Aorta (tissue), 5 donors: ENCODE results near the gene COL25A1. TPM values are rescaled to one million over a fixed set of nuclear protein-coding genes. Genes with fewer than 3 reads are reported as not detected.
A peak's percentile ranks its signal among the peaks of the same experiment; 100 is the strongest.

Experiments used
- ATAC-seq: fragments of 200-7000 bp; cut with Tn5 transposase; one replicate; pipeline ENCODE4 v1.9.1; 2022; ENCODE audit warnings: moderate library complexity; ENCODE audit not compliant: low FRiP score
- DNase-seq, 2 donors: peaks; one replicate each; pipeline ENCODE4 v3.0.0-alpha.2; 2020
- H3K27ac ChIP-seq, 2 donors: one replicate each; pipeline ENCODE4 v1.5.1; 2013; ENCODE audit warnings: low read length in 2 of 2, mild to moderate bottlenecking in 2 of 2, moderate library complexity in 2 of 2, control low read depth in 1 of 2, inconsistent platforms in 1 of 2, low read depth in 1 of 2
- H3K27me3 ChIP-seq, 2 donors: one replicate each; pipeline ENCODE4 v1.6.1; 2013; ENCODE audit warnings: control low read depth in 1 of 2, low read length in 1 of 2, mild to moderate bottlenecking in 1 of 2, moderate library complexity in 1 of 2; ENCODE audit not compliant: insufficient read depth in 2 of 2, control insufficient read depth in 1 of 2
- H3K36me3 ChIP-seq, 2 donors: one replicate each; pipeline ENCODE4 v1.6.1; 2013; ENCODE audit warnings: control low read depth in 1 of 2, low read length in 1 of 2, mild to moderate bottlenecking in 1 of 2; ENCODE audit not compliant: insufficient read depth in 2 of 2, control insufficient read depth in 1 of 2
- H3K4me1 ChIP-seq, 2 donors: one replicate each; pipeline ENCODE4 v1.6.1; 2013; ENCODE audit warnings: low read length in 2 of 2, control low read depth in 1 of 2, mild to moderate bottlenecking in 1 of 2, moderate library complexity in 1 of 2; ENCODE audit not compliant: insufficient read depth in 2 of 2, control insufficient read depth in 1 of 2
- H3K4me3 ChIP-seq, 2 donors: one replicate each; pipeline ENCODE4 v1.5.1; 2013; ENCODE audit warnings: low read length in 2 of 2, control low read depth in 1 of 2, mild to moderate bottlenecking in 1 of 2
- H3K9me3 ChIP-seq: one replicate; pipeline ENCODE4 v1.6.1; 2013; ENCODE audit warnings: mild to moderate bottlenecking, low read length; ENCODE audit not compliant: control insufficient read depth
- WGBS, 2 donors: extraction: QIAGEN DNeasy Blood & Tissue Kit; methylation state at CpG; one replicate each; pipeline ENCODE4 v1.1.7; 2013; 5-methylcytosine and 5-hydroxymethylcytosine counted together
- intact Hi-C, 2 donors: fragments of 100-400 bp; cut with DNase I; formaldehyde crosslinking; loops; one replicate each; pipeline versions ENCODE4 v1.14.2 to v1.15.0; 2022
- polyA plus RNA-seq, 2 donors: library from polyadenylated mRNA; stranded (reverse); fragments of 200-250 nt; gene quantifications; one replicate each; pipeline ENCODE4 v1.2.3, GENCODE V29; 2013
- total RNA-seq, 2 donors: library from RNA; stranded (reverse); fragmentation: NEBNext Ultra II Directional; extraction: Animal tissue kit (Norgen Biotek cat#: 25700); gene quantifications; one replicate each; pipeline ENCODE4 v1.2.1, GENCODE V29; 2021
- donor health status: healthy with polysubstance abuse.
- donor health status: Bipolar disorder and iron deficiency.
- donor health status: DM: no; HTN: no; CAD: no.
- donor health status: DM: no; HTN: no; CAD: no.
- donor health status: DM: yes; HTN: yes; CAD: no.

Gene COL25A1
- total and polyA plus RNA-seq, 4 donors = 0.08 to 8.1 (median 1.3) TPM

DNA sequence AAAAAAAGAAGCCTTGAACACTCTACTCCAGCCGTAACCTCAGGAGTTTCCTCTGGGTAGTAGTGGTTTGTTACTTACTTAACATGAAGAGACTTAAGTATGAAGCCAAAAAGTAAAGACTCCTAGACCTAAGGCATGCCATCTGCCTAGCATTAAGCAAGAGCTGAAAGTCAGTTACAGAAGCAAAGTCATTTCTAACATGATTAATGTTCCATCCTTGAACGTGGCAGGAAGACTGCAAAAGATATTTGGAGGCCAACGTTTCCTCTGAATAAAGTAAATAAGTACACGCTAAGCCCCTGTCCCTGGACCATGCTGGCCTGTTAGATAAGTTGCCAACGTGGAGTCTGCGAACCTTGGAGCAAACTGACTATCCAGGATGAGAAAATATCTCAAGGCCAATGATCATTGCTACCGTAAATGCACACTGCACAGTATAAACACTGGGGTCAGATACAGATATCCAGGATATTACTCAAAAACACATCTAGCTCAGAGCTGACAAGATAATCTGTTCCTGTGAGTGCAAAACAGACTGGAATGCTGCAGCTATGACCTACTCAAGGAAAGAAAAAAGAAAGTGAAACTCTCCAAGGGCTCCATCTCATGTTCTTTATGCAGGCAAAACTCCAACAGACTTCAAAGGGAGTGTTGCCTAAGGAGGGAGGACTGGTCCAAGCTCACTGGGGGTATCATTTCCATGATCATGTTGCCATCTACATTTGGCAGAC is 255.8 kb downstream of the COL25A1 start:
- Histone ChIP-seq H3K36me3 (no peaks in the 10 kb centered on the region), H3K4me1 (no peaks in the 10 kb centered on the region), H3K27ac (no peak overlapping the region), H3K4me3 (peak overlapping the region in 1 of 2 donors; percentile 17), H3K27me3 (no peaks in the 10 kb centered on the region), H3K9me3 (no peaks in the 10 kb centered on the region)
- DNase-seq = no peak
- peak; percentile 29 for ATAC-seq
- 19 to 22% methylated on average over 7 of the region's 7 CpGs for WGBS, 2 donors
- intact Hi-C loops = no loop called here

DNA sequence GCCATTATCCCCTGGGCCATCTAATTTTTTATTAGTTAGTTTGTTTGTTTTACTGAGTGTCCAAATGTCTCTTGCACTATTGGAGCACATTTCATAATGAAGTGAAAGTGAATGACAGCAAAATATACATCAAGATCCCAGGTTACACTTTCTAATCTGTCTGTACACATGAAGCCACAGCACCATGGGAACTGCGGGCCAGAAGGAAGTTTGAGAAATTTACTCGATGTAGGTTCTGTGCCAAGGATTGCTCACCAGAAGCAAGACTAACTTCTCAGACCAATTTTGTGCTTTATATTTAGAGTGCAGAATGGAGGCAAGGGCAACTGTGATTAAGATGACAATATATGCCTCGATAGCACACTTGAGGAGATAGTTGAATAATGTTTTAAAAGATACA is 258.0 kb downstream of the COL25A1 start:
- no peaks in the 10 kb centered on the region for H3K9me3 ChIP-seq
- no peak overlapping the region for H3K27ac ChIP-seq
- H3K27me3 ChIP-seq = no peaks in the 10 kb centered on the region
- DNase-seq = no peak
- no peaks in the 10 kb centered on the region for H3K36me3 ChIP-seq
- 40 to 45% methylated on average over 3 of the region's 3 CpGs for WGBS, 2 donors
- no peaks in the 10 kb centered on the region for H3K4me1 ChIP-seq
- H3K4me3 ChIP-seq = no peak overlapping the region
- no peak for ATAC-seq
- intact Hi-C loops = no loop called here

DNA sequence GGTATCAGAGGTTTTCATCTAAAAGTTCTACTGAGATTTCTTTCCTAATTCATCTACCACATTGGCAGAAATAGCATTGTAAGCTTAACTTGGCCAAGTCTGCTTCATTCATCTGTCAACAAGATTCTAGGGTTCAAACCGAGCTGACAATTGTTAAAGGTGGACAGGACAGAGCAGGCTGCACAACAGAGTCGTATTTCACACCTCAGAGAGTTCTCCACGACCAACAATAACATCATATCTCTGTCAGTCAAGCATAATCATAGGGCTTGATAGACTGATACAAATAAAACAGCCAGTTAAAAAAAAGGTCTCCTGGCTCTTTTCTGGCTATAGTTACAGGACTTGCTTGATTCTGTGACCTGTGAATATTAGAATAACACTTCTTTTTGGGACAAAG is 259.2 kb downstream of the COL25A1 start:
- intact Hi-C loops = no loop called here
- no peaks in the 10 kb centered on the region for H3K9me3 ChIP-seq

DNA sequence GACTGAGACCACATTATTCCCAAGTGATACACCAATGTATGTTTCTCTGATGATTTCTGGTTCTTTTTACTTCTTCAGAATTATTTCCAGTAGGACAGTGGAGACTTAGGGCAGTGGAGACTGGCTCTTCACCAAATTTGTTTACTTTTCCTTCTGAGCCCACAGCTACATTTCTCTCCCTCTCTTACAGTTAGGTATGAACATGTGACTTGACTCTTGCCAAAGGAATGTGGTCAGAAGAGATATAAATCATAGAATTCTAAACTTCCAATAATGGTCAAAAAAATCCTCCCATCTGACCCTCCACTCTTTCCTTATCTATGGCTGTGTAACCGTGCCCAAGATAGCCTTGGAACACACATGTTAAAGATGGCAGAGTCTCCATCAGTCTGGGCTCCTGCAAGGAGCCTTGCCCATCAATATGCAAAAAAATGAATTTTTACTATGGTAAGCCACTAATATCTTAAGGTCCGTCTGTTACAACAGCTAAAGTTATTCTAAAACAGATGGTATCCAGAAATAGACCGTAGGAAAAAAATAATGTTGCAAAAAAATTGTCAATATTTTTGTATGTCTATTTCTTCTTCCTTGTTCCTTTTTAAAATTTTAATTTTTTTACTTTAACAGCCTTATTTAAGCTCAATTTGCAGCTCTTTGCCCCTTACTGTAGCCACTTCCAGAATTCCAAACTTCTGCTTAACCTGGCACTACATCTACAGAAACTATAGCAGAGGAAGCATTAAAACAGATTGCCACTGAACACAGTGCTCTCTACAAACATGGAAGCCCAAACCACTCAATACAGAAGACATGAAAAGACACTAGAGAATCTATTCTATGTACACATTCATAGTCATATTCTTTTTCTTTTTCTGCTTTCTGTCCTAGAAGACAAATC is 260.7 kb downstream of the COL25A1 start:
- Histone ChIP-seq H3K9me3 (no peaks in the 10 kb centered on the region), H3K4me3 (no peak overlapping the region), H3K4me1 (no peaks in the 10 kb centered on the region), H3K27ac (no peak overlapping the region), H3K27me3 (no peaks in the 10 kb centered on the region), H3K36me3 (no peaks in the 10 kb centered on the region)
- 45 to 58% methylated on average over 3 of the region's 3 CpGs for WGBS, 2 donors
- no peak for DNase-seq
- intact Hi-C loops = no loop called here
- ATAC-seq = no peak

More for the DNA sequence above, 259.2 kb downstream of the COL25A1 start:
- Histone ChIP-seq H3K27me3 (no peaks in the 10 kb centered on the region), H3K4me1 (no peaks in the 10 kb centered on the region), H3K36me3 (no peaks in the 10 kb centered on the region), H3K27ac (no peak overlapping the region), H3K4me3 (no peak overlapping the region)
- 37 to 55% methylated on average over 3 of the region's 3 CpGs for WGBS, 2 donors
- ATAC-seq (no peak), DNase-seq (no peak)

DNA sequence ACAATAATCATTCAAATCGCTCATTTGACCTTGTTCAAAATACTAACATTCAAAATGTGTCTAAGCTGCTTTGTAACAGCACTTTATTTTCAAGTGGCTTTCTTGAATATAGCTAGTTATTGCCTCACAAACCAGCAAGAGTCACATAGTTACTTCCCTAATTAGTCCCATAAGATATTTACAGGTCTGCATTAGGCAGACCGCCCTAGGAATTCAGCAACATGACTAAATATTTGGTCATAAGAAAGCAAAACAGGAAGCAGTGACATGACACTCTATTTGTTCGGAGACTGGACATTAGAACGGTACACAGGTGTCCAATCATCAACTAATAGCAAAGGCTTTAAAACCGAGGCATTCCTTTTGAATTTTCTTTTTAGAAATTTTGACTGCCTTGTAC is 262.0 kb downstream of the COL25A1 start:
- no peak overlapping the region for H3K27ac ChIP-seq
- WGBS, 2 donors = 91 to 93% methylated on average over 5 of the region's 5 CpGs
- DNase-seq (no peak), ATAC-seq (no peak)
- no peaks in the 10 kb centered on the region for H3K4me1 ChIP-seq
- no peaks in the 10 kb centered on the region for H3K36me3 ChIP-seq
- intact Hi-C loops = no loop called here
- no peaks in the 10 kb centered on the region for H3K27me3 ChIP-seq
- no peak overlapping the region for H3K4me3 ChIP-seq
- no peaks in the 10 kb centered on the region for H3K9me3 ChIP-seq

DNA sequence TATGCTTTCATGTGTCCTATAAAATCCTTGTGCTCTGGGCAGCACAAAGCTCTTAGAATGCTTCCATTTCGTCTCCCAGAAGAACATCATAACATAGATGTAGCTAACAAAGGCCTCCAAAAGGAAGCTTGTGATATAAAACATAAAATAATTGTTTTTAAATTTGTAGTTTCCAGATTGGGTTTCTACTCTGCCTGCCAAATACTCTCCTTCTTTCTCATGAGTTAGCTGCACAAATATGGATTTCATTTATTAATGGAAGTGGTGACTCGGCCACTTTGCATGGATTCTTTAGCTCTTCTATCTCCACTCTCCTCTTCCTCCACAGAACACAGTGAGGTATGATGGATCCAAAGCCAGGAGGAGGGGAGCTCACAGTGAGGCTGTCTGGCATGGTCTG is 265.4 kb downstream of the COL25A1 start:
- H3K27me3 ChIP-seq = no peaks in the 10 kb centered on the region
- H3K36me3 ChIP-seq = no peaks in the 10 kb centered on the region
- WGBS, 2 donors = 16 to 28% methylated on average over 2 of the region's 2 CpGs
- DNase-seq (no peak), ATAC-seq (no peak)
- H3K9me3 ChIP-seq = no peaks in the 10 kb centered on the region
- intact Hi-C loops = no loop called here
- H3K27ac ChIP-seq = no peak overlapping the region
- no peaks in the 10 kb centered on the region for H3K4me1 ChIP-seq
- H3K4me3 ChIP-seq = no peak overlapping the region

DNA sequence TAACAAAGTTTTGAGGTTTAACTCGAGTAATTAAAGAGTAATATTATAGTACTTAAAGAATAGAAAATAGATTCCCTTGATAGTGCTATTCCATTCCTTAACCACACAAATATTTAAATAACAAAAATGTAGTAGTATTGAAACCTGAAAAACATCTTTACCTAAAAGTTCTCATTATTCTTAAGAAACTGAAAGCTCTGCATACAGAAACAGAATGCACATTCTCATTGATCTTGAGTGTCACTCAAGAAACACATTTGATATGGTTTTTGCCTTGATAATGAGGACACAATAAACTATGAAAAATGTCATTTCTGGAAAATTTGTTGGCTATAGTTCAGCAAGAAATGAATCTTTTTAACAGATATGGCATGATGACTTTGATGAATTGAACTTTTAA is 268.5 kb downstream of the COL25A1 start:
- intact Hi-C loops = no loop called here
- no peak for DNase-seq
- H3K36me3 ChIP-seq = no peaks in the 10 kb centered on the region
- no peak for ATAC-seq
- H3K4me1 ChIP-seq = no peaks in the 10 kb centered on the region
- no peak overlapping the region for H3K27ac ChIP-seq
- H3K9me3 ChIP-seq = no peaks in the 10 kb centered on the region
- WGBS, 2 donors = 88 to 98% methylated on average over 1 of the region's 1 CpG
- H3K4me3 ChIP-seq = no peak overlapping the region
- no peaks in the 10 kb centered on the region for H3K27me3 ChIP-seq

DNA sequence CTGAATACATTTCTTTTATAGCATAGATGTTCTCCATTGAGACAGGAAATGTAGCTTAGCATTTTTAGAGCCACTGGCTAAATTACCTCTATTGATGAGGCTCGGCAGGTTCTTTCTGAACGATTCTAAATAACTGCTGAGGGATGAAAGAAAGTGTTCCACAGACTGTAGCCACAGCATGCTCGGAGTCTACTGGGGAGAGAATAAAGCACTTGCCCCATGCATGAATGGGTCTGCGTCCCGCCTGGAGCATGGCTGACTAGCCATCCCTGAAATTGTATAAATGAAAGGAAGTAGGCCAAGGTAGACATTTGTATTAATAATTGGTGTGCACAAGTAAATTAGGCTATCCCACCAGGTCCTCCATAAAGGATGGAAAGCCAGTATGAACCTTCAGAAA is 269.8 kb downstream of the COL25A1 start:
- no peak for ATAC-seq
- DNase-seq = no peak
- Histone ChIP-seq H3K27me3 (no peaks in the 10 kb centered on the region), H3K4me1 (no peaks in the 10 kb centered on the region), H3K9me3 (no peaks in the 10 kb centered on the region), H3K36me3 (no peaks in the 10 kb centered on the region), H3K27ac (no peak overlapping the region), H3K4me3 (no peak overlapping the region)
- WGBS, 2 donors = 93 to 95% methylated on average over 5 of the region's 5 CpGs
- intact Hi-C loops = no loop called here

DNA sequence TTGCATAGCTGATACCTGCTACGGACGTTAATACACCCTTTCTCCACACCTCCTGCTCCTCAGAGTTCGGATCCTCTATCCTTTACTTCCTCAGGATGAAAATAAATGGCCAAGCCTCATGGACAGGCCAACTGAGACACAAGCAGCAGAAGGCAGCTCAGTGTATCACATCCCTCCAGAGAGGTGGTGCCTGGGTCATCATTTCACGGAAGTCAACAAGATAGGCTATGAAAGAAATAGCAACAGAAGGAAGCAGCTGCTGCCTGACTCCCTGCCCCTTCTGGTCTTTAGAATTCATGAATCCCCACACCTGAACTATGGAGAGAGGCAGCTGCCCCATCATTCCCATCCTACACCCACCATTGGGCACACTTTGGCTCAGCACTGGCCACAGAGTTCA is 272.5 kb downstream of the COL25A1 start:
- no peak for DNase-seq
- Histone ChIP-seq H3K9me3 (no peaks in the 10 kb centered on the region), H3K27ac (no peak overlapping the region), H3K4me3 (no peak overlapping the region), H3K36me3 (no peaks in the 10 kb centered on the region), H3K27me3 (no peaks in the 10 kb centered on the region), H3K4me1 (no peaks in the 10 kb centered on the region)
- intact Hi-C loops = no loop called here
- no peak for ATAC-seq
- WGBS, 2 donors = 86 to 91% methylated on average over 4 of the region's 4 CpGs
